ENCODE data around the gene NUP160. TPM values are rescaled to one million over a fixed set of nuclear protein-coding genes. Genes with fewer than 3 reads are reported as not detected.
"Not testable (repeated sequence)": the region's sequence is repeated elsewhere in the genome, so short reads cannot be mapped to it uniquely, and the experiment has no call there.

The NUP160 gene
- total RNA-seq, 1 donor from 2014 or later: 14.5 TPM

GRCh38 chr11:47867823-47868222 is 19.7 kb upstream of the NUP160 start:
- no peak for DNase-seq
- ATAC-seq (ENCODE audit: poor library complexity): no peak
- intact Hi-C loops (cut with DNase I): no loop called here

- ATAC-seq (ENCODE audit: poor library complexity): peak; percentile 14
- intact Hi-C loops (cut with DNase I); DNase-seq: not testable (repeated sequence)
Observed at GRCh38 chr11:47866892-47867291, 18.7 kb upstream of the NUP160 start.

DNA sequence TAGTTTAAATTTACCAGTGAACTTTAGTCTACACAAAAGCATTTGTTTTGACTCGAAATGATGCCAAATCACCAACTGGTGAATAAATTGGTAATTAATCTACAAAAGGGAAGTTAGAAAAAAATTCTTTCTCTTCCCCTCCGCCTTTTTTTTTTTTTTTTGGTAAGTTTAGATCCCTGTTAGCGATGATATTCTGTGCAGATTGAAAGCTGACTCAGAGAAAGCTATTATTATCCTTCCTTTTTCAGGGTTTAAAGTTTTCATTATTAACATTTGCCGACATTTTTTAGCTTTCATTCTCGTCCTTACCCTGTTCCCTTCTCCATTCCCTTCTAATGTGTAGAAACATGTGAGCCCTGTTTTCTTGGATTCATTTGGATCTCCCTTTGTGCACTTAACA is 16.8 kb upstream of the NUP160 start:
- DNase-seq (no peak), ATAC-seq (ENCODE audit: poor library complexity) (peak; percentile 42)
- intact Hi-C loops (cut with DNase I): no loop called here

GRCh38 chr11:47863898-47864430 is 15.8 kb upstream of the NUP160 start:
- intact Hi-C loops (cut with DNase I): no loop called here
- no peak for ATAC-seq (ENCODE audit: poor library complexity)
- DNase-seq: no peak

DNA sequence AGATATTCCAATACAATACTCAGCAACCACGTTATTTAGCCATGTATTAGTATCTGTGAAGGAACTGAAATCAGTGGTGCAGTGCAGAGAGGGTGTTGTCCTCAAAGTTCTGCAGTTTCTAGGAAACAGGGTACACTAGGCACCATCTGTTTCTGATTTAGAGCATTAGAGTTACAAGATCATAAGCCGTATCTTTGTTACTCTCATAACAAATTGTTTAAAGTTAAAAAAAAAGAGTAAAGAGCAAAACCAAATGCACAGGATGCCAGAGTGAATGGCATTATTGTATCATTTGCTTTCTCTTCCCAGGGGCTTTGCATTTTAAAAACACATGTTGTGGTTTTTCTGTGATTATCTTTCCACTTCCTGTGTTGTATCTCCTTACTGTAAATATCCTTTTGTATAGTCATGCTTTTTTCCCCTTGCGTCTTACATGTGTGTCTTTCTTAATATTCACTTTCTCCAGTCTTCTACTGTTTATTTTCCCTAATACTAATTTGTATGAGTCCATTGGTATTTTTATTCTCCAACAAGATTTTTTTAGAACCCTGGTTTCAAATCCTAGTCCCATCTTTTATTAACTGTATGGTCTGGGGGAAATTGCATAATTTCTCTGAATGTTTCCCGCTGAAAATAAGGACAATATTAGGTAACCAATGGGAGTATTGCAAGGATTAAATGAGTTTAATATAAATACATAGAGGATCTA is 15.2 kb upstream of the NUP160 start:
- intact Hi-C loops (cut with DNase I): no loop called here
- DNase-seq (no peak), ATAC-seq (ENCODE audit: poor library complexity) (peak; percentile 75)

GRCh38 chr11:47861728-47862127 is 13.6 kb upstream of the NUP160 start:
- intact Hi-C loops (cut with DNase I): no loop called here
- no peak for DNase-seq
- peak; percentile 19 for ATAC-seq (ENCODE audit: poor library complexity)

GRCh38 chr11:47860536-47860935 is 12.4 kb upstream of the NUP160 start:
- DNase-seq (no peak), ATAC-seq (ENCODE audit: poor library complexity) (no peak)
- intact Hi-C loops (cut with DNase I): no loop called here

GRCh38 chr11:47857892-47858543 is 9.9 kb upstream of the NUP160 start:
- intact Hi-C loops (cut with DNase I): loop anchor here (10.0 kb wide), 1 partner anchor 483 kb away; the partner anchor contains the start of gene SPI1
- DNase-seq (no peak), ATAC-seq (ENCODE audit: poor library complexity) (no peak)

- no peak for DNase-seq
- ATAC-seq (ENCODE audit: poor library complexity): no peak
- intact Hi-C loops (cut with DNase I): loop anchor here (10.0 kb wide), 1 partner anchor 483 kb away; the partner anchor contains the start of gene SPI1
Observed at GRCh38 chr11:47857485-47857884, 9.3 kb upstream of the NUP160 start.

DNA sequence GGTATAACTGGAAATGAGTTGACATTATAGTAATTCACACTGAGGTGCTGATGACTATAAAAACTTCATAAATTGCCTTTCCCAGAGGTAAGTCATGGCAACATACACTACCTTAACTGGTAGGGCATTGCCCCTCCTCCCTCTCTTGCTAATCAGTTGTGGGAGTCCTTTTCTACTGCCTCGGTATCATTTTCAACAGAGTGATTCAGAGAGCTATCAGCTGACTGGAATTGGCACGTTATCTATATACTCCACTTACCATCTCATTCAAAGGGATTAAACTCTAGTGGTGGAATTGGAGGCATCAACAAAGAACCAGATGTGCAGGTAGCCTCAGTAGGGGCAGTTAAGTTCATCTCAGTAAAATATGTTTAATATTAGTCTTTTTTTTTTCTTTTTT is 8.0 kb upstream of the NUP160 start:
- DNase-seq (no peak), ATAC-seq (ENCODE audit: poor library complexity) (peak; percentile 44)
- intact Hi-C loops (cut with DNase I): loop anchor here (10.0 kb wide), 1 partner anchor 481 kb away; the partner anchor contains the start of gene SPI1

DNA sequence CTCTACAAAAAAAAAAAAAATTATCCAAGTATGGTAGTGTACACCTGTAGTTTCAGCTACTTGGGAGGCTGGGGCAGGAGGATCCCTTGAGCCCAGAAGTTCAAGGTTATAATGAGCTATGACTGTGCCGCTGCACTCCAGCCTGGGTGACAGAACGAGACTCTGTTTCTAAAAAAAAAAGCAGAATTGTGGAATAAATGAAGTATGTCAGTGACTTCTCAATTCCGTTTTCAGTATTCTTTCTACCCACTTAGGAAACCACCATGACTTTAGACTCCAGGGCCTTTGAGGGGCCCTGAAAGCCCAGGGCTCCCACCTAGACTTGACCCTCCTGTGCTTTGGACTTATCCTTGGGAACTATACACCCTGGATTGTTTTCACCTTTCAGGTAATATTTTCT is 6.5 kb upstream of the NUP160 start:
- ATAC-seq (ENCODE audit: poor library complexity): no peak
- no peak for DNase-seq
- intact Hi-C loops (cut with DNase I): loop anchor here (10.0 kb wide), 1 partner anchor 480 kb away; the partner anchor contains the start of gene SPI1

- DNase-seq (no peak), ATAC-seq (ENCODE audit: poor library complexity) (no peak)
- intact Hi-C loops (cut with DNase I): loop anchor here (10.0 kb wide), 1 partner anchor 477 kb away; the partner anchor contains the start of gene SPI1
Observed at GRCh38 chr11:47852053-47852452, 3.9 kb upstream of the NUP160 start.

DNA sequence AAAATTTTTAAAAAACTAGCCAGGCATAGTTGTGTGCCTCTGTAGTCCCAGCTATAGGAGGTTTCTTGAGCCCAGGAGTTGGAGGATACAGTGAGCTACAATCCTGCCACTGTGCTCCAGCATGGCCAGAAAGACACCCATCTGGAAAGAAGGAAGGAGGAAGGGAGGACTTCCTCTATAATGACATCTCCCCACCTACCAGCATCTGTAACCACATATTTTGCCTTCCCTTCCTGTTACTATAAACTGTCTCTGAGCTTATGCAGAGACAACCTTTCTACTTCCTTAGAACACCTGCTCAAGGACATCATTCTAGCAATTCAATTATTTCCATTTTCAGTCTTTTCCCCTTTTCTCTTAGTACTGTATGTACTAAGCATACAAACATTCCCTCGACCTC is 2.2 kb upstream of the NUP160 start:
- ATAC-seq (ENCODE audit: poor library complexity): no peak
- intact Hi-C loops (cut with DNase I): loop anchor here (10.0 kb wide), 1 partner anchor 476 kb away; the partner anchor contains the start of gene SPI1
- DNase-seq: no peak

GRCh38 chr11:47848700-47849155 is 578 bp upstream of the NUP160 start:
- DNase-seq (no peak), ATAC-seq (ENCODE audit: poor library complexity) (no peak)
- intact Hi-C loops (cut with DNase I): no loop called here

DNA sequence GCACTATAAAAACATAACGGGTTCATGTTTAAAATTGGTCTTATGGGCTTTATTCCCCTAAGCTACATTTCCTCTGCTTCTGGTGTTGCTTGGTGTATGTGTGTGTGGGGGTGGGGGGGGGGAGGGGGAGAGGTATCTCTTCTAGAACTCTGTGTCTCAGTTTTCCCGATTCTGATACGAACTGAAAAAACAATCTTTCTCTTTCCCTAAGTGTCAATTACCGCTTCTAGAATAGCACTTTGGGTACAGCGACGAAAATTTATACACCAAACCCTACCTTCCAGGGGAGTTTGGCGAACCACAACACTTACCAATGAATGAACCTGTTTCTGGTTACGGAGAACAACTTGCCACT is 636 bp downstream of the NUP160 start:
- ATAC-seq (ENCODE audit: poor library complexity): no peak
- intact Hi-C loops (cut with DNase I): no loop called here

GRCh38 chr11:47846998-47847397 is 1.2 kb downstream of the NUP160 start:
- no peak for ATAC-seq (ENCODE audit: poor library complexity)
- intact Hi-C loops (cut with DNase I): no loop called here
- DNase-seq: no peak

More for the DNA sequence above, 636 bp downstream of the NUP160 start:
- DNase-seq: no peak

GRCh38 chr11:47843361-47844055 is 4.6 kb downstream of the NUP160 start:
- intact Hi-C loops (cut with DNase I): no loop called here
- no peak for DNase-seq
- ATAC-seq (ENCODE audit: poor library complexity): no peak

DNA sequence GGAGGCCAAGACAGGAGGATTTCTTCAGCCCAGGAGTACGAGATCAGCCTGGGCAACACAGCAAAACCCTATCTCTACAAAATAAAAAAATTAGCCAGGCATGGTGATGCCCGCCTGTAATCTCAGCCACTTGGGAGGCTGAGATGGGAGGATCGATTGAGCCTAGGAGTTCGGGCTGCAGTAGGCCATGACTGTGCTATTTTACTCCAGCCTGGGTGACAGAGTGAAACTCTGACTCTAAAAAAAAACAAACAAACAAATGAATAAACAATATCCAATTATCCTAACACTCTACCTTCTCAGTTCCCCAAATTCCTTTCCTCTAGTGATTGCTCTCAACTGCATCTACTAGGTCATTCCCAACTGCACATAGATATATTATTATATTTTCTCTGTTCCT is 5.4 kb downstream of the NUP160 start:
- ATAC-seq (ENCODE audit: poor library complexity) (no peak), DNase-seq (no peak)
- intact Hi-C loops (cut with DNase I): no loop called here

DNA sequence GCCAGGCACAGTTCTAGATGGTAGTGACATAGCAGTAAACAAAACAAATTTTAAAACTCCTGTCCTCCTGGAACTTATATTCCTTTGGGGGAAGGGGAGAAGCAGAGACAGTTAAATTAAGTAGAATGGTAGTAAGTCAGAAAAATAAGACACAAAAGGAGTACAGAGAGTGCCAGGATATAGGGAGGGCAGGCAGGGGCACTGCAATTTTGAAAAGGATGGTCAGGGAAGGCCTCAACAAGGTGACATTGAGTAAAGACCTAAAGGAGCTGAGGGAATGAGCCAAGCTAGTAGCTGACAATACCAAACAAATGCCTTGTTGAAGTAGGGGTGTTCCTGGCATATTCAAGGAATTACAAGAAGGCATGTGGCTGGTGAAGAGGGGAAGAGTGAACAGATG is 10.2 kb downstream of the NUP160 start:
- no peak for DNase-seq
- no peak for ATAC-seq (ENCODE audit: poor library complexity)
- intact Hi-C loops (cut with DNase I): loop anchor here (10.0 kb wide), 2 partner anchors 103 to 193 kb away; partner anchors contain the start of gene MTCH2
